ENCODE data around the gene GPR146.

Gene GPR146

DNA sequence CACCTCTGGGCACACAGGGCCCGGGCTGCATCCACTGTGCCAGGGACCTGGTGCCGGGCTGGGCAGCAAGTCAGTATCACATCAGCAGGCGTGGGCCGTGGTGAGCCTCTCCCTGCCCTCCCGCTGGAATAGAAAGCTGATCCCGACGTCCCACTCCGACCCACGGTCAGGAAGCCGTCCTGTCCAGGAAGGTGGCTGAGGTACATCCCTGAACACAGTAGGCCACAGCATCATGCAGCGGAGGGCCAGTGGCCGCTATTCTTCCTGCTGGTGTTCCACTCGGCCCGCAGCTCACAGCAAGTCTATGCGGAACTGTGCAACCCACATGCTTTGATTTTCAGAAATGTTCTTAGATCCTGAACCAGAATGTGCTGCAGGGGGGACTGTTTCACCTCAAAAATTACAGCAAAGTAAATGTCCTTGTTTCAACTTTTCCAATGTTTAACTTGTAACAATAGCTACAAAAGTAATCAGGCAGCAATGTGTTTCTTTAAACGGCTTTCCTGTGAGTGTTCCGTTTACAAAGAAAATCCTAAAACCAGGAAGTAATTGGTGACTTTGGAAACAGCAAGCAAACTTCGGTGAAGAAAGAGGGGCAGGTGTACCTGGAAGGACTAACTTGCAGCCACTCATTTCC lies 676 bp upstream of the GPR146 start:
- Mint-ChIP-seq H3K27ac (peak overlapping the region; percentile 87 to 91 (median 89)), H3K36me3 (ENCODE audit: low read depth) (no peaks in the 10 kb centered on the region), H3K27me3 (ENCODE audit: low read depth) (peaks cover 3% of the 10 kb centered on the region)

DNA sequence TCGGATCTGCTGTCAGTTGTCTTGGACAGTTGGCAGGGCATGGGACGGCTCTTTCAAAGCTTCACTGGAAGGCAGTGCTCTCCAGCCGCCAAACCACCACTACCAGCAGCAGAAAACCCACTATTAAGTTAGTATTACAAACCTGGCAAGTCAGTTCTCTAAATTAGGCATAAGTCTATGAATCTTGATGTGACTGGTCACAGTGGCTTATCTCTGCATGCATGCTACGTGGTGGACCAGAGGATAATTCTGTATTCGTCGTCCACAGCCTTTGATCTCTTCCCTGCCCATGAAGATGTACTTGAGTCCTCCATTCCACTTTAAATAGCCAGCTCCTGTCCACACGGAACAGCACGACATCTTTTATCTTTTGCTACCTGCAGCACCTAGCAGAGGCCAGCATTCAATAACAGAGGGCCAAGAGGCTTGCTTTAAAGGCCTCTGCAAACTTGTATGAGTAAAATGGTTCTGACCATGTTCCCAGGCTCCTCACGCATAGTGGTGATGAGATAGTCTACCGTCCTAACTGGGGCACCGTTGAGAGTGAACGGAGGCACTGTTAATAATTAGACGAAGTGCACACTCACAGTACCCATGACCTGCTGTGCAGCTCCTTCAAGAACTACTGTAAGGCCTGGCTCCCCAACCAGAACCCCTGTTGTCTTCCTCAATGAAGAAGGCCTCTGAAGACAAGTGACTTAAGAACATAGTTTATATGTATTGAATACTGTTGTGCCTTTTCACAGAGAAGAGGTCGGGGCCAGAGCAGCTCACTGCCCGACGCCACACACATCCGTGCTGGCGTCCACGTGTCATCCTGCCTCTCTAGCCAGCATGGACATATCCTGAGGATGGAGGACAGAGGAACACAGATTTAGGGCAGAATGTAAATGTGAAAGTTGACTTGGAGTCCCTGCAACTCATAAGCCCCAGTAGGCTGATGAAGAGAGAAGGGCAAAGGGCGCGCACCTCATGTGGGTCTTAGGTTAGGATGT lies 1.0 kb downstream of the GPR146 start:
- TF ChIP-seq, protein P1, sequence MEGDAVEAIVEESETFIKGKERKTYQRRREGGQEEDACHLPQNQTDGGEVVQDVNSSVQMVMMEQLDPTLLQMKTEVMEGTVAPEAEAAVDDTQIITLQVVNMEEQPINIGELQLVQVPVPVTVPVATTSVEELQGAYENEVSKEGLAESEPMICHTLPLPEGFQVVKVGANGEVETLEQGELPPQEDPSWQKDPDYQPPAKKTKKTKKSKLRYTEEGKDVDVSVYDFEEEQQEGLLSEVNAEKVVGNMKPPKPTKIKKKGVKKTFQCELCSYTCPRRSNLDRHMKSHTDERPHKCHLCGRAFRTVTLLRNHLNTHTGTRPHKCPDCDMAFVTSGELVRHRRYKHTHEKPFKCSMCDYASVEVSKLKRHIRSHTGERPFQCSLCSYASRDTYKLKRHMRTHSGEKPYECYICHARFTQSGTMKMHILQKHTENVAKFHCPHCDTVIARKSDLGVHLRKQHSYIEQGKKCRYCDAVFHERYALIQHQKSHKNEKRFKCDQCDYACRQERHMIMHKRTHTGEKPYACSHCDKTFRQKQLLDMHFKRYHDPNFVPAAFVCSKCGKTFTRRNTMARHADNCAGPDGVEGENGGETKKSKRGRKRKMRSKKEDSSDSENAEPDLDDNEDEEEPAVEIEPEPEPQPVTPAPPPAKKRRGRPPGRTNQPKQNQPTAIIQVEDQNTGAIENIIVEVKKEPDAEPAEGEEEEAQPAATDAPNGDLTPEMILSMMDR (IDR thresholded peaks at IDR 0.05; ENCODE audit: unreplicated experiment in 3 of 3) = peak in 1 of 3 experiments; percentile 3
- Mint-ChIP-seq H3K4me3 (peak overlapping the region; percentile 84 to 91 (median 87)), H3K9me3 (no peaks in the 10 kb centered on the region), H3K27ac (peak overlapping the region; percentile 43 to 96 (median 72)), H3K27me3 (ENCODE audit: low read depth) (peaks cover 3% of the 10 kb centered on the region), H3K36me3 (ENCODE audit: low read depth) (no peaks in the 10 kb centered on the region), H3K4me1 (peaks cover 54% of the 10 kb centered on the region)

More for the DNA sequence above, 676 bp upstream of the GPR146 start:
- H3K4me3 Mint-ChIP-seq = peak overlapping the region; percentile 70 to 83 (median 78)
- no peaks in the 10 kb centered on the region for H3K9me3 Mint-ChIP-seq
- TF ChIP-seq, protein P1 (IDR thresholded peaks at IDR 0.05; ENCODE audit: unreplicated experiment in 3 of 3) = no peak
- H3K4me1 Mint-ChIP-seq = peaks cover 55% of the 10 kb centered on the region

DNA sequence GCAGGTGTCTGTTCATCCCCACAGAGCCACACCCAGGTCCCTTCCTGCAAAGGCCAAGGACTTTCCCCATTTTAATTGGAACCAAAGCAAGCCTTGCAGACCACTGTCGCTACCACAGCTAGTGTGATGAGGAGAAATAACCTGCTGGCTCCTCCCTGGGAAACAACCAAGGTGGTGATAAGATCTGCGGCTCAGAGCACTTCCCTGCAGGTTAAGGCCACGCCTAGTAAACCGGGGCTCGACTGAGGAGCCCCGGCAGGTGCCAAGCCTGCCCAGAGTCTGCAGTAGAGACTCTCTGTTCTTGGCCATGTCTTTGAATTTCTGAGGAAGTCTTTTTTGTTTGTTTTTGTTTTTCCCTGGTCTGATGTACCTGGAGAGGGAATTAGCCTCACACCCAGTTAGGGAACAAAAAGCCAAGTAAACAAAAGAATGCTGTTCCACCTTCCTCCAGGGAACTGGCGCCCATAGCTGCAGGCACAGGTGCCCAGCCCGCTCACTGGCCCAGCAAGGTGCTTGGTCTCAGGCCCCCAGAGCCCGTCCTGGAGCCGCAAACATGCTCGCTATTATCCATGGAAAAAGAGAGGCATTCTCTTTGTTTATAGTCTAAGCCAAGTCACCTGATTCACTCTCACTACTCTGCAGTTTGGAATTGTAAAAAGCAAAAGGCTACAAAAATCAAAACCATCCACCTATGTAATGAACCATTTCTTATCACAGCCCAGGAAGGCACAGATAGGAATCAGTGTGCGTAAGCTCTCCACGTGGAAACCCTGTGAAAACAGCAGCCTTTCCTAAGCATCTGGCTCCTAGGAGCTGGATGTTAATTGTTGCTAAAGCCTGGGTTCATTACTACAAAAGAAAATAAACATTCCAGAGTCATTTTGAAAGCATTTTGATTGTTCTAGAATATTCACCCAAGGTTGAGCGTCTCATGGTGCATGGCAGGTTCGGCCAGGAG lies 2.7 kb downstream of the GPR146 start:
- H3K4me3 Mint-ChIP-seq = peak overlapping the region; percentile 37 to 84 (median 49)
- TF ChIP-seq, protein P1 (IDR thresholded peaks at IDR 0.05; ENCODE audit: unreplicated experiment in 3 of 3) = no peak
- H3K36me3 Mint-ChIP-seq (ENCODE audit: low read depth) = no peaks in the 10 kb centered on the region
- no peaks in the 10 kb centered on the region for H3K27me3 Mint-ChIP-seq (ENCODE audit: low read depth)
- H3K4me1 Mint-ChIP-seq = peaks cover 47% of the 10 kb centered on the region
- H3K9me3 Mint-ChIP-seq = no peaks in the 10 kb centered on the region
- H3K27ac Mint-ChIP-seq = peak overlapping the region; percentile 34 to 55 (median 39)

DNA sequence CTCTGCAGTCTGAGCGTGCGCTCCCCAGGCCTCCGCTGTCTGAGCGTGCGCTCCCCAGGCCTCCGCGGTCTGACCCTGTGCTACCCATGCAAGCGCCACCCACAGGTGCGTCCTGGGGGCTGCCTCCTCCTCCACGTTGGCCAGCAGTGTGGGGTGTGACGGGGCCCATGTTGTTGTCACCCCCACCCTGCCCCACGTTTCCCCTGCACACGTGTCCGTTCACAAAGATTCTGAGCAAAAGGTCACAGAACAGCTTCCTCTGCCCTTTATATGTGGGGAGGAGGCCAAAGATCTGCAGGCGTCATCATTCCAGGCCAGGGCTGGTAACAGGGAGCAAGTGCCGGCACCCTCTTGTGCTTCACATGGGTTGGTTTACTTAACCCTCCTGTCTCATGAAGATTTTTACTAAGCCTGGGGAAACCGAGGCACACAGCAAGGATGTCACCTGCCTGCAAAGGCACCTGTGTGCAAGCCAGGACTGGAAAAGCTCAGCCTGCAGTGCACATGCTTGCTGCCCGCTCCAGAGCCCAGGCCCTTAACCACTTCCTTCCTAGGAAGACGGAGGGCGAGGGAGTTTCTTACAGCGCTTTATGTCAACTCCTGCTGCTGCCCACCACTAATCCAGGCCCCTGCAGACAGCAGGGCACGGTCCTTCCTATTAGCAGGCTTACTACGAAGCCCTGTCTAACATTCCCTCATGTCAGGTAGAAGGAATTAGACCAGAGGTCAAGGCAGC lies 4.8 kb downstream of the GPR146 start:
- H3K27me3 Mint-ChIP-seq (ENCODE audit: low read depth) = no peaks in the 10 kb centered on the region
- no peaks in the 10 kb centered on the region for H3K9me3 Mint-ChIP-seq
- H3K4me3 Mint-ChIP-seq = no peak overlapping the region
- H3K4me1 Mint-ChIP-seq = peaks cover 39% of the 10 kb centered on the region
- TF ChIP-seq, protein P1 (IDR thresholded peaks at IDR 0.05; ENCODE audit: unreplicated experiment in 3 of 3) = no peak
- H3K36me3 Mint-ChIP-seq (ENCODE audit: low read depth) = no peaks in the 10 kb centered on the region
- H3K27ac Mint-ChIP-seq = no peak overlapping the region

DNA sequence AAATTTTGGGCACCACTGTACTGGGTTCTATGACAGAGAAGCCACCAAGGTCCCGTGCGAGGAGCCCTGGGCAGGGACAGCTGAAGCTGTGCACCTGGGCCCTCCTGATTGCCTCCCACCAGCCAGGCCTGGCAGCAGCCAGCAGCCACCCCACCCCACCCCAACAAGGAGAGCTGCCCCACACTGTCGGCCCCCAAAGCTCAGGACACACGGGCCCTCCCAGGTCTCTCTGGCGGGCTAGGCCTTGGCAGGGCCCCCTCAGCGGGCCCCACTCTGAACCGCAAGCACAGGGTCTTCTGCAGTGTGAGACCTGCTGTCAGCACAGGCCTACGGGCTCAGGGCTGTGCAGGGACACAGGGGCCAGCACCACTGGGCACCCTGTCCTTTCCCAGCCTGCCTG lies 5.5 kb downstream of the GPR146 start:
- Mint-ChIP-seq H3K4me1 (peaks cover 44% of the 10 kb centered on the region), H3K27ac (no peak overlapping the region), H3K9me3 (no peaks in the 10 kb centered on the region), H3K36me3 (ENCODE audit: low read depth) (no peaks in the 10 kb centered on the region), H3K4me3 (no peak overlapping the region), H3K27me3 (ENCODE audit: low read depth) (no peaks in the 10 kb centered on the region)
- TF ChIP-seq, protein P1 (IDR thresholded peaks at IDR 0.05; ENCODE audit: unreplicated experiment in 3 of 3) = no peak
